HEK293 (cell line): ENCODE measurements around the gene SH2D1B.

Experiments used
- CTCF ChIA-PET: fragments of 350-600 bp; formaldehyde crosslinking; extraction: SDS; loops from one replicate; lab custom pipeline; 2021; ENCODE audit warnings: antibody characterized with exemption; lab: Yijun Ruan, JAX
- POLR2A ChIA-PET: fragments of 300-600 bp; formaldehyde crosslinking; extraction: SDS; loops from one replicate; lab custom pipeline; 2020; ENCODE audit warnings: antibody characterized with exemption, inconsistent platforms; lab: Yijun Ruan, JAX
- H3K27ac ChIP-seq: fragments of 200-500 bp; sonication (Bioruptor generic); 2 replicates; pipeline ENCODE4 v1.5.1; 2014; ENCODE audit warnings: low read depth, low read length, control low read depth, inconsistent platforms; ENCODE audit errors: extremely low read depth
- H3K36me3 ChIP-seq, 2 experiments: fragments of 200-500 bp in 1 of 2; sonication (Bioruptor generic) in 1 of 2; 1 replicate in 1 of 2; 2 replicates in 1 of 2; pipeline ENCODE4 v1.5.1; 2014 to 2017; ENCODE audit warnings: inconsistent platforms in 2 of 2, low read length in 2 of 2; ENCODE audit not compliant: control insufficient read depth in 2 of 2, insufficient read depth in 1 of 2
- H3K4me1 ChIP-seq: fragments of 200-500 bp; sonication (Bioruptor generic); 2 replicates; pipeline ENCODE4 v1.5.1; 2014; ENCODE audit warnings: mild to moderate bottlenecking, low read length, inconsistent platforms; ENCODE audit not compliant: control insufficient read depth, insufficient read depth
- H3K4me3 ChIP-seq: 2 replicates; pipeline ENCODE4 v1.5.1; 2011; ENCODE audit warnings: low read depth, mild to moderate bottlenecking, control low read depth, low read length, moderate library complexity
- H3K9me3 ChIP-seq: fragments of 200-500 bp; sonication (Bioruptor generic); 2 replicates; pipeline ENCODE4 v1.5.1; 2014; ENCODE audit warnings: low read depth, low read length, inconsistent platforms; ENCODE audit not compliant: control insufficient read depth, insufficient read depth
- FEZF1 ChIP-seq: fragments of 450-650 bp; formaldehyde crosslinking; IDR thresholded peaks from 2 replicates; pipeline ENCODE4 v1.5.1; 2016; ENCODE audit warnings: missing biosample characterization, missing genetic modification characterization
- GLIS2 ChIP-seq: fragments of 450-650 bp; formaldehyde crosslinking; IDR thresholded peaks from 2 replicates; pipeline ENCODE4 v1.5.1; 2016; ENCODE audit warnings: missing biosample characterization, missing genetic modification characterization
- KLF10 ChIP-seq: fragments of 450-650 bp; IDR thresholded peaks from 2 replicates; pipeline ENCODE4 v1.5.1; 2018; ENCODE audit warnings: missing biosample characterization, mild to moderate bottlenecking, missing genetic modification characterization
- MEIS1 ChIP-seq: sonication (generic); formaldehyde crosslinking; IDR thresholded peaks from 2 replicates; pipeline ENCODE4 v1.8.1; 2022; ENCODE audit warnings: missing genetic modification reagents, mild to moderate bottlenecking, borderline replicate concordance
- REPIN1 ChIP-seq: fragments of 450-650 bp; formaldehyde crosslinking; IDR thresholded peaks from 2 replicates; pipeline ENCODE4 v1.5.1; 2017; ENCODE audit warnings: missing biosample characterization, missing genetic modification characterization, low read depth
- SALL2 ChIP-seq: fragments of 450-650 bp; formaldehyde crosslinking; IDR thresholded peaks from 2 replicates; pipeline ENCODE4 v1.5.0; 2017; ENCODE audit warnings: missing biosample characterization, mild to moderate bottlenecking, missing genetic modification characterization, borderline replicate concordance
- TRIM28 ChIP-seq: IDR thresholded peaks from 2 replicates; pipeline ENCODE4 v1.6.1; 2011; ENCODE audit warnings: low read length, control low read depth, borderline replicate concordance
- ZBTB48 ChIP-seq: fragments of 450-650 bp; formaldehyde crosslinking; IDR thresholded peaks from 2 replicates; pipeline ENCODE4 v1.5.1; 2016; ENCODE audit warnings: missing biosample characterization, missing genetic modification characterization
- ZBTB7A ChIP-seq: fragments of 450-650 bp; formaldehyde crosslinking; IDR thresholded peaks from 2 replicates; pipeline ENCODE4 v1.5.1; 2016; ENCODE audit warnings: low read depth, missing biosample characterization, missing genetic modification characterization
- ZFP37 ChIP-seq: fragments of 450-650 bp; formaldehyde crosslinking; IDR thresholded peaks from 2 replicates; pipeline ENCODE4 v1.5.1; 2016; ENCODE audit warnings: missing biosample characterization, missing genetic modification characterization
- ZNF146 ChIP-seq: fragments of 450-650 bp; formaldehyde crosslinking; IDR thresholded peaks from 2 replicates; pipeline ENCODE4 v1.5.1; 2016; ENCODE audit warnings: missing biosample characterization, missing genetic modification characterization
- ZNF16 ChIP-seq: fragments of 450-650 bp; formaldehyde crosslinking; IDR thresholded peaks from 2 replicates; pipeline ENCODE4 v1.5.1; 2016; ENCODE audit warnings: low read depth, missing biosample characterization, missing genetic modification characterization
- ZNF239 ChIP-seq: fragments of 450-650 bp; formaldehyde crosslinking; IDR thresholded peaks from 2 replicates; pipeline ENCODE4 v1.5.1; 2016; ENCODE audit warnings: missing biosample characterization, missing genetic modification characterization
- ZNF292 ChIP-seq: fragments of 450-650 bp; formaldehyde crosslinking; IDR thresholded peaks from 2 replicates; pipeline ENCODE4 v1.5.1; 2016; ENCODE audit warnings: low read depth, missing biosample characterization, missing genetic modification characterization, borderline replicate concordance
- ZNF324 ChIP-seq: fragments of 450-650 bp; formaldehyde crosslinking; IDR thresholded peaks from 2 replicates; pipeline ENCODE4 v1.5.1; 2016; ENCODE audit warnings: missing biosample characterization, missing genetic modification characterization
- ZNF354C ChIP-seq: fragments of 450-650 bp; formaldehyde crosslinking; IDR thresholded peaks from 2 replicates; pipeline ENCODE4 v1.5.1; 2016; ENCODE audit warnings: missing biosample characterization, missing genetic modification characterization, low read depth, borderline replicate concordance
- ZNF366 ChIP-seq: fragments of 450-650 bp; formaldehyde crosslinking; conservative IDR thresholded peaks from 2 replicates; pipeline ENCODE4 v1.5.1; 2016; ENCODE audit warnings: missing biosample characterization, missing genetic modification characterization
- ZNF37A ChIP-seq: fragments of 450-650 bp; IDR thresholded peaks from 2 replicates; pipeline ENCODE4 v1.5.1; 2018; ENCODE audit warnings: missing biosample characterization, missing genetic modification characterization
- ZNF514 ChIP-seq: fragments of 450-650 bp; formaldehyde crosslinking; IDR thresholded peaks from 2 replicates; pipeline ENCODE4 v1.5.1; 2016; ENCODE audit warnings: missing biosample characterization, missing genetic modification characterization
- ZNF548 ChIP-seq: fragments of 450-650 bp; formaldehyde crosslinking; IDR thresholded peaks from 2 replicates; pipeline ENCODE4 v1.5.1; 2016; ENCODE audit warnings: missing biosample characterization, missing genetic modification characterization
- ZNF654 ChIP-seq: fragments of 450-650 bp; formaldehyde crosslinking; IDR thresholded peaks from 2 replicates; pipeline ENCODE4 v1.5.1; 2016; ENCODE audit warnings: low read depth, missing biosample characterization, missing genetic modification characterization
- ZNF658 ChIP-seq: fragments of 450-650 bp; formaldehyde crosslinking; IDR thresholded peaks from 2 replicates; pipeline ENCODE4; 2016; ENCODE audit warnings: missing biosample characterization, missing genetic modification characterization
- ZNF670 ChIP-seq: fragments of 450-650 bp; formaldehyde crosslinking; IDR thresholded peaks from 2 replicates; pipeline ENCODE4 v1.5.1; 2016; ENCODE audit warnings: missing biosample characterization, missing genetic modification characterization, low read depth
- ZNF747 ChIP-seq: fragments of 450-650 bp; formaldehyde crosslinking; IDR thresholded peaks from 2 replicates; pipeline ENCODE4 v1.5.1; 2016; ENCODE audit warnings: missing biosample characterization, missing genetic modification characterization
- ZNF843 ChIP-seq: fragments of 450-650 bp; formaldehyde crosslinking; IDR thresholded peaks from 2 replicates; pipeline ENCODE4 v1.5.1; 2016; ENCODE audit warnings: missing biosample characterization, missing genetic modification characterization
- ZXDB ChIP-seq: fragments of 450-650 bp; formaldehyde crosslinking; IDR thresholded peaks from 2 replicates; pipeline ENCODE4 v1.5.1; 2016; ENCODE audit warnings: missing biosample characterization, missing genetic modification characterization
- TF ChIP-seq, protein P1 (sequence below): fragments of 450-650 bp; formaldehyde crosslinking; IDR thresholded peaks from 2 replicates; pipeline ENCODE4 v1.5.1; 2016; ENCODE audit warnings: missing biosample characterization, missing genetic modification characterization
- TF ChIP-seq, protein P2 (sequence below): fragments of 450-650 bp; formaldehyde crosslinking; IDR thresholded peaks from 2 replicates; pipeline ENCODE4 v1.5.1; 2016; ENCODE audit warnings: missing biosample characterization, missing genetic modification characterization
- TF ChIP-seq, protein P3 (sequence below): fragments of 450-650 bp; formaldehyde crosslinking; IDR thresholded peaks from 2 replicates; pipeline ENCODE4 v1.5.1; 2016; ENCODE audit warnings: missing biosample characterization, missing genetic modification characterization

Gene SH2D1B

DNA sequence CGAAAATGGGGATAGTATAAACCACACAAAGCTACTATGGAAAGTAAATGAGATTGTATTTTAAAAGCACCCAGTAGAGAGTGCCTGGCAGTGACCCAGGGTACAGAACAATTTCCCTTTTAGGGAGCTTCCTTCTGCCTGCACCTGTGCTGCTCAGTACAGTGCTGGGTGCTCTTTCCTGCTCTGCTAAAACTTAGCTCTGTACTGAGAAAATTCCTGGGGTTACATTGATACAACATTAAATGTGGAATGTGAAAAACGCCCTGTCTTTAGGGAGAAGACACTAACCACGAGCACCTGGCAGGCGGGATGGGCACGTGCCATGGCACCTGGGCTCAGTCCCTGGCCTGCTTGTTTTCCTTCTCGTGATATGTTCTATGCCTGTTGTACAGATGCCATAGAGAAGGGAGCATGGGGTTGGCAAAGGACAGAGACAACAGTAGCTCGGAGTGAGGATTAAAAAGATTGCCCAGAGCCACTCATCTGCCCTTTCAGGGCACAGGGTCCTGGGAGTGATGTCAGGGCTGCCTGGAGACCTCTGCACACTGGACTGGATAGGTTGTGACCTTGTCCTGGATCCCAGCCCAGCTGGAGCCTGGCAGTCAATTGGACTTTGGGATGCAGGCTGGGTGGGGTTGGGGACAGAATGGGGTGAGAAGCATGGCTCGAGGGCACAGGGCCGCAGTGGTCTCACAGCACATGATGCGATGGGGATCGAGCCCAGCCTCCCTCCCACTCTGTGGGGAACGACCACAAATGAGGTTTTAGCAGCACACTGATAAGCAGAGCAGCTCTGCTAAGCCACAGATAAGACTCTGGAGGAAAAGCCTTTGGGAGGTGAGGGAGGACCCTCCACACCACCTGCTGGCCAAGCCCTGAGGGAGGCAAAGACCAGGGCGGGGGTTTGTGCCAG is 39.5 kb downstream of the SH2D1B start:
- ChIA-PET CTCF (interaction anchor here (1.9 kb wide), 1 partner anchor 316 kb away, joined by 4 read pairs; no protein-coding TSS in a partner anchor), POLR2A (no interaction called here)
- no peaks in the 10 kb centered on the region for H3K4me1 ChIP-seq
- no peak overlapping the region for H3K27ac ChIP-seq
- H3K9me3 ChIP-seq, result no peaks in the 10 kb centered on the region
- H3K4me3 ChIP-seq, result no peak overlapping the region
- H3K36me3 ChIP-seq, result no peaks in the 10 kb centered on the region; a peak in 1 of 3 replicates
- TF ChIP-seq ZNF670, result no peak
- no peak for TF ChIP-seq SALL2 (tag by site-specific recombination)
- TF ChIP-seq ZXDB (tag by site-specific recombination), result no peak
- TF ChIP-seq FEZF1, result no peak
- TF ChIP-seq ZBTB48 (tag by site-specific recombination), result no peak
- no peak for TF ChIP-seq ZFP37
- TF ChIP-seq, all 188 proteins: peak for 0

DNA sequence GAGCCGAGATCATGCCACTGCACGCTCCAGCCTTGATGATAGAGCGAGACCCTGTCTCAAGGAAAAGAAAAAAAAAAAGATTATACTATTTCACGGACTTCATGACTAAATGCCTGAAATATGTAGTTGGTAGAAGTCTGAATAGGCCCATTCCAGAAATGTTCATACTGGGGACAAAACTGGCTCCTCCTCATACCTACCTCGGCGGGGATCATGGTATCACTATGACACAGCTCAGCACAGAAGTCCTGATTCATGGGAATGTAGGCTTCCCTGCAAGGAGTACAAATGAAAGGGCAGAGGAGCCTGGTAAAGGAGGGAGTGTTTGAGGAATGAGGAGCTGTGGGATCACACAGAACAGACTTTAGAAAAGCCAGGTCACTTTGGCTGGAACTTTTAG is 40.3 kb downstream of the SH2D1B start:
- no peaks in the 10 kb centered on the region for H3K9me3 ChIP-seq
- TF ChIP-seq ZNF324 (no peak), MEIS1 (CRISPR knock-in tag) (no peak), KLF10 (tag by site-specific recombination) (no peak), REPIN1 (no peak), ZNF548 (tag by site-specific recombination) (no peak), ZNF658 (tag by site-specific recombination) (no peak), ZNF37A (no peak), ZNF292 (no peak), ZBTB7A (tag by site-specific recombination) (no peak), ZNF16 (tag by site-specific recombination) (no peak), GLIS2 (tag by site-specific recombination) (no peak), ZNF146 (tag by site-specific recombination) (no peak), ZNF843 (tag by site-specific recombination) (no peak)
- TF ChIP-seq, protein P1, sequence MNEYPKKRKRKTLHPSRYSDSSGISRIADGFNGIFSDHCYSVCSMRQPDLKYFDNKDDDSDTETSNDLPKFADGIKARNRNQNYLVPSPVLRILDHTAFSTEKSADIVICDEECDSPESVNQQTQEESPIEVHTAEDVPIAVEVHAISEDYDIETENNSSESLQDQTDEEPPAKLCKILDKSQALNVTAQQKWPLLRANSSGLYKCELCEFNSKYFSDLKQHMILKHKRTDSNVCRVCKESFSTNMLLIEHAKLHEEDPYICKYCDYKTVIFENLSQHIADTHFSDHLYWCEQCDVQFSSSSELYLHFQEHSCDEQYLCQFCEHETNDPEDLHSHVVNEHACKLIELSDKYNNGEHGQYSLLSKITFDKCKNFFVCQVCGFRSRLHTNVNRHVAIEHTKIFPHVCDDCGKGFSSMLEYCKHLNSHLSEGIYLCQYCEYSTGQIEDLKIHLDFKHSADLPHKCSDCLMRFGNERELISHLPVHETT (tag by site-specific recombination), result no peak
- TF ChIP-seq, protein P2, sequence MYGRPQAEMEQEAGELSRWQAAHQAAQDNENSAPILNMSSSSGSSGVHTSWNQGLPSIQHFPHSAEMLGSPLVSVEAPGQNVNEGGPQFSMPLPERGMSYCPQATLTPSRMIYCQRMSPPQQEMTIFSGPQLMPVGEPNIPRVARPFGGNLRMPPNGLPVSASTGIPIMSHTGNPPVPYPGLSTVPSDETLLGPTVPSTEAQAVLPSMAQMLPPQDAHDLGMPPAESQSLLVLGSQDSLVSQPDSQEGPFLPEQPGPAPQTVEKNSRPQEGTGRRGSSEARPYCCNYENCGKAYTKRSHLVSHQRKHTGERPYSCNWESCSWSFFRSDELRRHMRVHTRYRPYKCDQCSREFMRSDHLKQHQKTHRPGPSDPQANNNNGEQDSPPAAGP (tag by site-specific recombination), result no peak
- H3K4me3 ChIP-seq, result no peak overlapping the region
- ChIA-PET CTCF (interaction anchor here (1.9 kb wide), 1 partner anchor 315 kb away, joined by 4 read pairs; no protein-coding TSS in a partner anchor), POLR2A (no interaction called here)
- H3K27ac ChIP-seq, result no peak overlapping the region
- no peaks in the 10 kb centered on the region; a peak in 1 of 3 replicates for H3K36me3 ChIP-seq
- H3K4me1 ChIP-seq, result no peaks in the 10 kb centered on the region

DNA sequence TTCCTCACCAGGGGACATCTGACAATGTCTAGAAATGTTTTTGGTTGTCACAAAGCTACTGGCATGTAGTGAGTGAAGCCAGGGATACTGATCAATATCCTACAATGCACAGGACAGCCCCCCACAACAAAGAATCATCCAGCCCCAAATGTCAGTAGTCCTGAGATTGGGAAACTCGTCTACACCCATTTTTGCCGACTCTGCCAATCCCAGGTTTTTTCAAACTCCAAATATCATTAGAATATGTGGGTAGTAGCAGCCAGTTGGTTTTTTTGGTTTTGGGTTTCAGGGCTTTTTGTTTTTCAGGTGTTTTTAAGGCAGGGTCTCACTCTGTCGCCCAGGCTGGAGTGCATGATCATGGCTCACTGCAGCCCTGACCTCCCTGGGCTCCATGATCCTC is 41.2 kb downstream of the SH2D1B start:
- Histone ChIP-seq H3K36me3 (no peaks in the 10 kb centered on the region; a peak in 1 of 3 replicates), H3K27ac (no peak overlapping the region), H3K4me3 (no peak overlapping the region), H3K9me3 (no peaks in the 10 kb centered on the region), H3K4me1 (no peaks in the 10 kb centered on the region)
- CTCF ChIA-PET, result interaction anchor here (1.2 to 1.9 kb wide), 2 partner anchors 13 to 314 kb away, joined by 3 to 4 read pairs; no protein-coding TSS in a partner anchor
- POLR2A ChIA-PET, result no interaction called here
- TF ChIP-seq ZNF514, result no peak
- TF ChIP-seq ZNF747 (tag by site-specific recombination), result no peak
- TF ChIP-seq ZNF654 (tag by site-specific recombination), result no peak
- TF ChIP-seq TRIM28, result no peak
- TF ChIP-seq ZNF354C (tag by site-specific recombination), result no peak
- TF ChIP-seq ZNF366 (tag by site-specific recombination), result no peak
- TF ChIP-seq, protein P3, sequence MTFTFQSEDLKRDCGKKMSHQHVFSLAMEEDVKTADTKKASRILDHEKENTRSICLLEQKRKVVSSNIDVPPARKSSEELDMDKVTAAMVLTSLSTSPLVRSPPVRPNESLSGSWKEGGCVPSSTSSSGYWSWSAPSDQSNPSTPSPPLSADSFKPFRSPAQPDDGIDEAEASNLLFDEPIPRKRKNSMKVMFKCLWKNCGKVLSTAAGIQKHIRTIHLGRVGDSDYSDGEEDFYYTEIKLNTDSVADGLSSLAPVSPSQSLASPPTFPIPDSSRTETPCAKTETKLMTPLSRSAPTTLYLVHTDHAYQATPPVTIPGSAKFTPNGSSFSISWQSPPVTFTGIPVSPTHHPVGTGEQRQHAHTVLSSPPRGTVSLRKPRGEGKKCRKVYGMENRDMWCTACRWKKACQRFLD (tag by site-specific recombination), result no peak
- no peak for TF ChIP-seq ZNF239 (tag by site-specific recombination)
